B cell (primary cell): Measurements from ENCODE around the gene DNAL1. TPM values are rescaled to one million over a fixed set of nuclear protein-coding genes. Genes with fewer than 3 reads are reported as not detected.

ENCODE experiments used
- ATAC-seq: fragments of 200-7000 bp; cut with Tn5 transposase; one replicate; pipeline ENCODE4 v1.10.0; 2021; ENCODE audit warnings: low read depth, mild to moderate bottlenecking, moderate number of reproducible peaks, moderate library complexity
- CTCF ChIA-PET: fragments of 350-600 bp; sonication (Branson Sonifier 250); formaldehyde crosslinking; loops from one replicate; lab custom pipeline; 2021; ENCODE audit warnings: antibody characterized with exemption, inconsistent platforms; lab: Charles Lee
- POLR2A ChIA-PET: fragments of 350-600 bp; sonication (Branson Sonifier 250); formaldehyde crosslinking; loops from one replicate; lab custom pipeline; 2021; ENCODE audit warnings: antibody characterized with exemption; lab: Charles Lee
- DNase-seq: peaks from one replicate; pipeline ENCODE4 v3.0.0; 2013
- H2AFZ ChIP-seq: 2 replicates; pipeline ENCODE4 v1.6.1; 2012; ENCODE audit warnings: mild to moderate bottlenecking, low read depth, low read length; ENCODE audit not compliant: insufficient read depth, poor library complexity, severe bottlenecking
- H3K27ac ChIP-seq, 2 donors: 1 replicate in 1 of 2; 2 replicates in 1 of 2; pipeline ENCODE4 v1.5.1; 2012 to 2013; ENCODE audit warnings: low read length in 2 of 2, mild to moderate bottlenecking in 2 of 2, moderate library complexity in 1 of 2
- H3K27me3 ChIP-seq, 4 experiments: fragments of 200-600 bp in 1 of 4; sonication (generic) in 1 of 4; replicated peaks in 1 of 4; 1 replicate in 2 of 4; 2 replicates in 2 of 4; pipeline versions ENCODE4 v1.6.1 to v1.7.0; 2013 to 2016; ENCODE audit warnings: low read length in 3 of 4, mild to moderate bottlenecking in 2 of 4, mixed read lengths in 1 of 4, moderate library complexity in 1 of 4; ENCODE audit not compliant: insufficient read depth in 4 of 4, control insufficient read depth in 3 of 4; ENCODE audit errors: control extremely low read depth in 1 of 4
- H3K36me3 ChIP-seq, 2 experiments: replicated peaks in 1 of 2; 1 replicate in 1 of 2; 2 replicates in 1 of 2; pipeline versions ENCODE4 v1.6.1 to v1.7.1; 2013; ENCODE audit warnings: low read length in 1 of 2; ENCODE audit not compliant: insufficient read depth in 2 of 2, control insufficient read depth in 1 of 2; ENCODE audit errors: control extremely low read depth in 1 of 2, extremely low read depth in 1 of 2
- H3K4me1 ChIP-seq, 2 donors: fragments of 200-600 bp in 1 of 2; sonication (generic) in 1 of 2; 1 replicate in 1 of 2; 2 replicates in 1 of 2; pipeline versions ENCODE4 v1.5.1 to v1.6.1; 2013 to 2017; ENCODE audit warnings: low read length in 2 of 2; ENCODE audit not compliant: control insufficient read depth in 2 of 2, insufficient read depth in 2 of 2
- H3K4me2 ChIP-seq: replicated peaks from 2 replicates; pipeline ENCODE3; 2012; ENCODE audit warnings: mild to moderate bottlenecking, low read depth, low read length; ENCODE audit not compliant: poor library complexity, severe bottlenecking
- H3K4me3 ChIP-seq, 5 experiments: fragments of 200-600 bp in 1 of 5; sonication (generic) in 1 of 5; 1 replicate in 3 of 5; 2 replicates in 2 of 5; pipeline versions ENCODE4 v1.5.1 to v1.7.0; 2011 to 2016; ENCODE audit warnings: low read length in 4 of 5, mild to moderate bottlenecking in 4 of 5, low read depth in 2 of 5, control low read depth in 1 of 5, moderate library complexity in 1 of 5; ENCODE audit not compliant: insufficient read depth in 1 of 5; ENCODE audit errors: control extremely low read depth in 1 of 5, extremely low read depth in 1 of 5
- H3K79me2 ChIP-seq: fragments of 200-600 bp; sonication (generic); one replicate; pipeline ENCODE4 v1.6.0; 2016; ENCODE audit warnings: low read length; ENCODE audit not compliant: control insufficient read depth, insufficient read depth
- H3K9ac ChIP-seq: fragments of 200-600 bp; sonication (generic); 2 replicates; pipeline ENCODE4 v1.6.1; 2017; ENCODE audit warnings: mild to moderate bottlenecking, low read length, moderate library complexity
- H3K9me3 ChIP-seq, 3 donors: one replicate each; pipeline versions ENCODE4 v1.6.1 to v1.7.1; 2013; ENCODE audit warnings: low read length in 2 of 3; ENCODE audit not compliant: control insufficient read depth in 2 of 3, insufficient read depth in 1 of 3; ENCODE audit errors: control extremely low read depth in 1 of 3
- H4K20me1 ChIP-seq: 2 replicates; pipeline ENCODE4 v1.6.0; 2012; ENCODE audit warnings: mild to moderate bottlenecking, low read length; ENCODE audit not compliant: insufficient read depth, control insufficient read depth, poor library complexity, severe bottlenecking
- H3K27ac Mint-ChIP-seq: one replicate; pipeline ENCODE4 v1.8.0; 2021; ENCODE audit warnings: mixed read lengths
- H3K27me3 Mint-ChIP-seq: one replicate; pipeline ENCODE4 v1.8.0; 2021; ENCODE audit warnings: mixed read lengths
- H3K4me1 Mint-ChIP-seq: one replicate; pipeline ENCODE4 v1.8.0; 2021; ENCODE audit warnings: mixed read lengths
- H3K4me3 Mint-ChIP-seq: one replicate; pipeline ENCODE4 v1.8.0; 2021; ENCODE audit warnings: mixed read lengths
- H3K9me3 Mint-ChIP-seq: one replicate; pipeline ENCODE4 v1.8.0; 2022; ENCODE audit warnings: mixed read lengths; ENCODE audit not compliant: insufficient read depth
- CTCF ChIP-seq: fragments of 200-600 bp; IDR thresholded peaks from one replicate; pipeline ENCODE4 v1.8.0; 2022; ENCODE audit warnings: antibody characterized with exemption, mild to moderate bottlenecking
- EZH2 ChIP-seq: IDR thresholded peaks from 2 replicates; pipeline ENCODE4 v1.6.1; 2012; ENCODE audit warnings: borderline replicate concordance, low read depth, mild to moderate bottlenecking, moderate library complexity, low read length; ENCODE audit not compliant: insufficient read depth, poor library complexity, severe bottlenecking
- WGBS: methylation state at CpG from one replicate; pipeline ENCODE4 v1.1.5; 2013; ENCODE audit warnings: missing lambda C conversion rate; ENCODE audit not compliant: insufficient coverage; 5-methylcytosine and 5-hydroxymethylcytosine counted together
- intact Hi-C: fragments of 100-400 bp; cut with micrococcal nuclease; formaldehyde crosslinking; loops from one replicate; pipeline ENCODE4 v1.10.0; 2022
- polyA plus RNA-seq: library from polyadenylated mRNA; depleted of rRNA; stranded (reverse); fragments of >200 nt; gene quantifications from 2 replicates; pipeline ENCODE4 v1.2.3, GENCODE V29; 2012
- total RNA-seq, 2 donors: library from RNA; stranded (reverse); fragments of 120-200 nt in 1 of 2; gene quantifications; 1 replicate in 1 of 2; 2 replicates in 1 of 2; pipeline versions ENCODE4 v1.2.3 to v1.2.4, GENCODE V29; 2013 to 2022

DNAL1 gene
- total and polyA plus RNA-seq, 2 donors (not counting 1 experiment from before 2014, with no cell fraction given): 2.0 to 10.7 TPM

GRCh38 chr14:73731111-73731510, 86.3 kb downstream of the DNAL1 start:
- no peaks in the 10 kb centered on the region for H3K9me3 Mint-ChIP-seq
- peaks cover 5 to 86% of the 10 kb centered on the region in 2 experiments for H3K36me3 ChIP-seq
- no peaks in the 10 kb centered on the region for H3K27me3 Mint-ChIP-seq
- H3K4me1 Mint-ChIP-seq: peaks cover 16% of the 10 kb centered on the region
- no peak overlapping the region for H3K4me3 ChIP-seq
- peaks cover 3 to 8% of the 10 kb centered on the region in 2 donors for H3K4me1 ChIP-seq
- no peak for TF ChIP-seq CTCF
- CTCF ChIA-PET: interaction anchor here (0.7 to 14.3 kb wide), 8 partner anchors 10 to 149 kb away, joined by 3 to 299 read pairs (median 42); partner anchors contain the start of gene PTGR2
- no peak overlapping the region for H3K4me3 Mint-ChIP-seq
- no peaks in the 10 kb centered on the region for H3K27me3 ChIP-seq
- H3K79me2 ChIP-seq: peaks cover 83% of the 10 kb centered on the region
- peak overlapping the region in 1 of 2 donors; percentile 55 for H3K27ac ChIP-seq
- no peak overlapping the region for H3K27ac Mint-ChIP-seq
- WGBS: 100% methylated on average over 1 of the region's 3 CpGs
- H3K4me2 ChIP-seq: no peak overlapping the region
- H2AFZ ChIP-seq: no peak overlapping the region
- no peak for ATAC-seq
- H3K9me3 ChIP-seq: no peaks in the 10 kb centered on the region
- no peak for DNase-seq
- POLR2A ChIA-PET: no interaction called here
- no peak overlapping the region for H3K9ac ChIP-seq
- intact Hi-C loops: no loop called here
- H4K20me1 ChIP-seq: peaks cover 72% of the 10 kb centered on the region

GRCh38 chr14:73732006-73732405, 87.2 kb downstream of the DNAL1 start:
- ATAC-seq: no peak
- H4K20me1 ChIP-seq: peaks cover 67% of the 10 kb centered on the region
- no peak overlapping the region for H2AFZ ChIP-seq
- peaks cover 83% of the 10 kb centered on the region for H3K79me2 ChIP-seq
- peak overlapping the region in 1 of 2 donors; percentile 59 for H3K27ac ChIP-seq
- peaks cover 16% of the 10 kb centered on the region for H3K4me1 Mint-ChIP-seq
- ChIA-PET POLR2A (no interaction called here), CTCF (interaction anchor here (0.7 to 14.3 kb wide), 8 partner anchors 11 to 148 kb away, joined by 3 to 299 read pairs (median 42); no protein-coding TSS in a partner anchor)
- H3K27me3 Mint-ChIP-seq: no peaks in the 10 kb centered on the region
- H3K9me3 Mint-ChIP-seq: no peaks in the 10 kb centered on the region
- no peaks in the 10 kb centered on the region for H3K9me3 ChIP-seq
- no peak overlapping the region for H3K9ac ChIP-seq
- no peak overlapping the region for H3K4me2 ChIP-seq
- 100% methylated on average over 2 of the region's 3 CpGs for WGBS
- no peak overlapping the region for H3K4me3 ChIP-seq
- no peak for DNase-seq
- H3K27ac Mint-ChIP-seq: peak overlapping the region; percentile 63
- no peak overlapping the region for H3K4me3 Mint-ChIP-seq
- peaks cover 3 to 83% of the 10 kb centered on the region in 2 experiments for H3K36me3 ChIP-seq
- H3K4me1 ChIP-seq: peaks cover 3 to 8% of the 10 kb centered on the region in 2 donors
- intact Hi-C loops: no loop called here
- H3K27me3 ChIP-seq: no peaks in the 10 kb centered on the region
- TF ChIP-seq EZH2 (no peak), CTCF (no peak)
